Adrenal gland (tissue), 12 donors: ENCODE data around the gene ZMYM5. TPM values are rescaled to one million over a fixed set of nuclear protein-coding genes. Genes with fewer than 3 reads are reported as not detected.
"Not testable (repeated sequence)": the region's sequence is repeated elsewhere in the genome, so short reads cannot be mapped to it uniquely, and the experiment has no call there.

Source experiments
- DNase-seq, 7 donors: peaks; one replicate each; pipeline ENCODE4 v3.0.0-alpha.2; 2019 to 2020
- H3K27ac ChIP-seq, 5 donors: fragments of 200-600 bp; sonication (generic) in 4 of 5; 1 replicate in 3 of 5; 2 replicates in 2 of 5; pipeline versions ENCODE4 v1.5.1 to v1.8.0; 2016 to 2020; ENCODE audit warnings: mild to moderate bottlenecking in 1 of 5
- H3K27me3 ChIP-seq: fragments of 200-600 bp; 2 replicates; pipeline ENCODE4 v1.8.0; 2021
- H3K36me3 ChIP-seq, 2 donors: fragments of 200-600 bp; replicated peaks in 1 of 2; 1 replicate in 1 of 2; 2 replicates in 1 of 2; pipeline versions ENCODE4 v1.5.1 to v1.8.0; 2018 to 2022
- H3K4me1 ChIP-seq, 2 donors: fragments of 200-600 bp; replicated peaks in 1 of 2; 1 replicate in 1 of 2; 2 replicates in 1 of 2; pipeline versions ENCODE4 v1.5.1 to v1.8.0; 2018 to 2021
- H3K4me3 ChIP-seq, 4 donors: fragments of 200-600 bp; sonication (generic) in 3 of 4; one replicate each; pipeline ENCODE4 v1.5.1; 2016 to 2018
- H3K9me3 ChIP-seq, 3 donors: fragments of 200-600 bp; sonication (generic) in 1 of 3; replicated peaks in 1 of 3; 1 replicate in 2 of 3; 2 replicates in 1 of 3; pipeline versions ENCODE4 v1.5.1 to v1.8.0; 2016 to 2021
- POLR2A ChIP-seq, 2 donors: fragments of 450-650 bp; IDR thresholded peaks; one replicate each; pipeline ENCODE4 v1.6.1; 2017; ENCODE audit warnings: antibody characterized with exemption in 2 of 2, mild to moderate bottlenecking in 2 of 2, moderate library complexity in 1 of 2
- WGBS, 4 donors: extraction: QIAGEN DNeasy Blood & Tissue Kit in 2 of 4; methylation state at CpG; one replicate each; pipeline versions ENCODE4 v1.1.5 to v1.1.7; 2013 to 2017; 5-methylcytosine and 5-hydroxymethylcytosine counted together
- intact Hi-C, 2 donors: fragments of 100-400 bp; cut with DNase I; formaldehyde crosslinking; loops; one replicate each; pipeline versions ENCODE4 v1.14.1 to v1.15.0; 2022 to 2023
- polyA plus RNA-seq, 3 donors: library from polyadenylated mRNA; stranded (reverse); fragments of 200-250 nt in 2 of 3; fragments of 350-450 nt in 1 of 3; fragmentation: Illumina TruSeq in 1 of 3; extraction: RNeasy Lipid Tissue Mini Kit (QIAGEN cat#74804) in 1 of 3; gene quantifications; one replicate each; pipeline ENCODE4 v1.2.3, GENCODE V29; 2013 to 2014
- total RNA-seq, 9 donors: library from RNA; depleted of rRNA in 4 of 9; stranded (reverse); fragments of >200 nt in 4 of 9; fragments of 120-200 nt in 1 of 9; fragmentation: NEBNext Ultra II Directional in 1 of 9; extraction: Animal tissue kit (Norgen Biotek cat#: 25700) in 1 of 9; gene quantifications; one replicate each; pipeline versions ENCODE4 v1.1.0 to v1.2.4, GENCODE V29; 2013 to 2023
- TF ChIP-seq, protein P1 (sequence below), 6 experiments: fragments of 450-650 bp in 4 of 6; fragments of 200-600 bp in 2 of 6; sonication (generic) in 1 of 6; IDR thresholded peaks; 1 replicate in 5 of 6; 2 replicates in 1 of 6; pipeline versions ENCODE4 v1.5.1 to v1.8.0; 2016 to 2021; ENCODE audit warnings: antibody characterized with exemption in 6 of 6, mild to moderate bottlenecking in 2 of 6, moderate library complexity in 1 of 6
- donor health status: healthy with polysubstance abuse.
- donor health status: Bipolar disorder and iron deficiency.
- donor health status: DM: yes; HTN: yes; CAD: no.
- donor health status: DM: no; HTN: no; CAD: no.
- donor health status: DM: no; HTN: no; CAD: no.
- donor health status: DM: yes; HTN: yes; CAD: no.

Gene ZMYM5
- total and polyA plus RNA-seq, 12 donors: 6.9 to 24.7 (median 13.4) TPM

DNA sequence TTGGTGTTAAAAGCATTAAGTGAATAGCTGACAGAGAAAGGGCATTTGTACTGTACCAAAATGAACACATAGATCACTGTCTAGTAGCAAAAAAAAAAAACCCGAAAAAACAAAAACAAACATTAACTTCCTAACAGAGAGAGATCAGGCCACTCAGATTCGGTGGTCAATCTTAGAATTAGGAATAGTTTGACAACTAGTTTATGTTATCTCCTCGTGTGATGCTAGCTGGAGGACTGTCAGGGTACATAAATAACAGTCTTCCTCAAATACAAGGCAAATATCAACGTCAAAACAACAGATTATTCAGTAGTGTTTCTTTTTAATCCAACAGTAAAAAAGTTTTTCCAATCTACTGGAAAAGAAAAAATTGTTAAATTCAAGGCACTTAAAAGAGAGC, 1.7 kb downstream of the ZMYM5 start:
- peak overlapping the region in 4 of 5 donors; percentile 35 to 99 (median 98) for H3K27ac ChIP-seq
- no peaks in the 10 kb centered on the region for H3K27me3 ChIP-seq
- H3K9me3 ChIP-seq: no peaks in the 10 kb centered on the region
- no peak for DNase-seq
- peak overlapping the region in 1 of 4 donors; percentile 76 for H3K4me3 ChIP-seq
- WGBS, 4 donors: 1 to 5% (median 2%) methylated on average over 4 of the region's 4 CpGs
- peaks cover 19 to 20% of the 10 kb centered on the region in 2 donors for H3K4me1 ChIP-seq
- intact Hi-C loops: loop anchor here in 1 of 2 donors (5.0 kb wide), 1 partner anchor 79 kb away; the partner anchor contains the start of gene PSPC1
- no peaks in the 10 kb centered on the region for H3K36me3 ChIP-seq
- TF ChIP-seq, protein P1, sequence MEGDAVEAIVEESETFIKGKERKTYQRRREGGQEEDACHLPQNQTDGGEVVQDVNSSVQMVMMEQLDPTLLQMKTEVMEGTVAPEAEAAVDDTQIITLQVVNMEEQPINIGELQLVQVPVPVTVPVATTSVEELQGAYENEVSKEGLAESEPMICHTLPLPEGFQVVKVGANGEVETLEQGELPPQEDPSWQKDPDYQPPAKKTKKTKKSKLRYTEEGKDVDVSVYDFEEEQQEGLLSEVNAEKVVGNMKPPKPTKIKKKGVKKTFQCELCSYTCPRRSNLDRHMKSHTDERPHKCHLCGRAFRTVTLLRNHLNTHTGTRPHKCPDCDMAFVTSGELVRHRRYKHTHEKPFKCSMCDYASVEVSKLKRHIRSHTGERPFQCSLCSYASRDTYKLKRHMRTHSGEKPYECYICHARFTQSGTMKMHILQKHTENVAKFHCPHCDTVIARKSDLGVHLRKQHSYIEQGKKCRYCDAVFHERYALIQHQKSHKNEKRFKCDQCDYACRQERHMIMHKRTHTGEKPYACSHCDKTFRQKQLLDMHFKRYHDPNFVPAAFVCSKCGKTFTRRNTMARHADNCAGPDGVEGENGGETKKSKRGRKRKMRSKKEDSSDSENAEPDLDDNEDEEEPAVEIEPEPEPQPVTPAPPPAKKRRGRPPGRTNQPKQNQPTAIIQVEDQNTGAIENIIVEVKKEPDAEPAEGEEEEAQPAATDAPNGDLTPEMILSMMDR (IDR thresholded peaks at IDR 0.05): no peak
- TF ChIP-seq POLR2A (IDR thresholded peaks at IDR 0.05): no peak

DNA sequence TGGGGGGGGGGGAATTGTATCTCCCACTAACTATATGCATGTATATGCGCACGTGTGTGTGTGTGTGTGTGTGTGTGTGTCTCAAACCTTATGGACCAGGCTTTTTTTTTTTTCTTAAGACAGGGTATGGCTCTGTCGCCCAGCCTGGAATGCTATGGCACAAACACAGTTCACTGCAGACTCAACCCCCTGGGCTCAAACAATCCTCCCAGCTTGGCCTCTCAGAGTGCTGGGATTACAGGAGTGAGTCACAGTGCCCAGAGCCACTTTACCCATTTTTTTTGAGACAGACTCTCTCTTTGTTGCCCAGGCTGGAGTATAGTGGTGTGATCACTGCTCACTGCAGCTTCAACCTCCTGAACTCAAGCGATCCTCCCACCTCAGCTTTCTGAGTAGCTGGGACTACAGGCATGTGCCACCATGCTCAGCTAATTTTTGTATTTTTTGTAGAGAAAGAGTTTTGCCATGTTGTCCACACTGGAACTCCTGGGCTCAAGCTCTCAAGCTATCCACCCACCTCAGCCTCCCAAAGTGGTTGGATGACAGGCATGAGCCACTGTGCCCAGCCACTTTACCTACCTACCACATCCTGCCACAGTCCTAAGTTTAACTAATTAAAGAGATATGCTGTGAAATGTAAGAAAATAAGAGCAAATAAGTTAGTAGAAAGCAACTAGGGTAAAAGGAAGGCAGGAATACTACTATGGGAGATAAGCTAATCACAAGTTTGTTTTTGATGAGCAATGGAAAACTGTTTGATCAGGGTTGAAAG, 2.4 kb downstream of the ZMYM5 start:
- H3K27me3 ChIP-seq: no peaks in the 10 kb centered on the region
- H3K4me3 ChIP-seq: peak overlapping the region in 1 of 4 donors; percentile 76
- TF ChIP-seq, protein P1 (IDR thresholded peaks at IDR 0.05): no peak
- TF ChIP-seq POLR2A (IDR thresholded peaks at IDR 0.05): peak in 1 of 2 donors; percentile 30
- H3K27ac ChIP-seq: peak overlapping the region in 3 of 5 donors; percentile 52 to 99 (median 78)
- no peaks in the 10 kb centered on the region for H3K9me3 ChIP-seq
- no peaks in the 10 kb centered on the region for H3K36me3 ChIP-seq
- 68 to 85% (median 81%) methylated on average over 4 of the region's 4 CpGs for WGBS, 4 donors
- DNase-seq: peak in 5 of 7 donors; percentile 35 to 59 (median 55)
- intact Hi-C loops: loop anchor here in 1 of 2 donors (5.0 kb wide), 1 partner anchor 79 kb away; the partner anchor contains the start of gene PSPC1
- H3K4me1 ChIP-seq: peaks cover 19 to 20% of the 10 kb centered on the region in 2 donors

DNA sequence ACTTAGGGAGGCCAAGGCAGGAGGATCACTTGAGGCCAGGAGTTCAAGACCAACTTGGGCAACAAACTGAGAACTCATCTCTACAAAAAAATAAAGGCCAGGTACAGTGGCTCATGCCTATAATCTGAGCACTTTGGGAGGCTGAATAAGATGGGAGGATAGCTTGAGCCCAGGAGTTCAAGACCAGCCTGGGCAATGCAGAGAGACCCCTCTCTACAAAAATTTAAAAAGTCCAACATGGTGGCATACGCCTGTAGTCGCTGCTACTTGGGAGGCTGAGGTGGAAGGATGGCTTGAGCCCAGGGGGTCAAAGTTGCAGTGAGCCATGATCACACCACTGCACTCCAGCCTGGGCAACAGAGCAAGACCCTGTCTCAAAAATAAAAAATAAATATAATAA, 5.8 kb downstream of the ZMYM5 start:
- H3K9me3 ChIP-seq, H3K27me3 ChIP-seq, DNase-seq, H3K27ac ChIP-seq, intact Hi-C loops, H3K4me3 ChIP-seq: not testable (repeated sequence)
- 97 to 100% (median 99%) methylated on average over 2 of the region's 2 CpGs for WGBS, 4 donors
- Histone ChIP-seq H3K36me3 (peaks cover 0 to 11% of the 10 kb centered on the region in 2 donors), H3K4me1 (peaks cover 15 to 22% of the 10 kb centered on the region in 2 donors)

DNA sequence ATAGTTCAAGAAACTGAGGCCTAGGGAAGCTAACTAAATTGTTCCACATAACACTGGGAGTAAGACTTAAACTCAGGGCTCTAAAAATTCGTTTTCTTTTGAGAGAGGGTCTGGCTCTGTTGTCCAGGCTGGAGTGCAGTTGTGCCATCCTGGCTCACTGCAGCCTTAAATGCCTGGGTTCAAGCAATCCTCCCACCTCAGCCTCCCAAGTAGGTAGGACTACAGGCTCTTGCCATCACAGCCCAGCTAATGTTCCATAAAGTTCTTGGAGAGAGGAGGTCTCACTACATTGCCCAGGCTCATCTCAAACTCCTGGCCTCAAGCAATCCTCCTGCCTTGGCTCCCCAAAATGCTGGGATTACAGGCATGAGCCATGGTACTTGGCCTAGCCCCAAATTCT, 10.7 kb downstream of the ZMYM5 start:
- Histone ChIP-seq H3K27me3 (no peaks in the 10 kb centered on the region), H3K4me1 (peaks cover 0 to 4% of the 10 kb centered on the region in 2 donors), H3K9me3 (no peaks in the 10 kb centered on the region), H3K27ac (no peak overlapping the region), H3K4me3 (no peak overlapping the region), H3K36me3 (peaks cover 0 to 44% of the 10 kb centered on the region in 2 donors)
- intact Hi-C loops: no loop called here
- 78 to 86% (median 84%) methylated on average over 1 of the region's 1 CpG for WGBS, 4 donors
- TF ChIP-seq POLR2A (IDR thresholded peaks at IDR 0.05): no peak
- TF ChIP-seq, protein P1 (IDR thresholded peaks at IDR 0.05): no peak
- DNase-seq: no peak
